GM12878 (cell line): ENCODE measurements around the gene RANGAP1. TPM values are rescaled to one million over a fixed set of nuclear protein-coding genes. Genes with fewer than 3 reads are reported as not detected.

Experiments
- CREB1 ChIP-seq: IDR thresholded peaks from 2 replicates; pipeline ENCODE4 v1.6.1; 2012; ENCODE audit warnings: low read depth, mild to moderate bottlenecking, inconsistent platforms
- EGR1 ChIP-seq, 2 experiments: IDR thresholded peaks; 1 replicate in 1 of 2; 2 replicates in 1 of 2; pipeline ENCODE4 v1.6.1; 2011 to 2012; ENCODE audit warnings: low read depth in 2 of 2, low read length in 2 of 2, borderline replicate concordance in 1 of 2, mild to moderate bottlenecking in 1 of 2, moderate library complexity in 1 of 2
- IKZF2 ChIP-seq, 2 experiments: fragments of 450-650 bp; IDR thresholded peaks; 2 replicates each; pipeline ENCODE4 v1.6.1; 2017; ENCODE audit warnings: mild to moderate bottlenecking in 2 of 2, moderate library complexity in 2 of 2
- MEF2B ChIP-seq: fragments of 450-650 bp; IDR thresholded peaks from 2 replicates; pipeline ENCODE4 v1.6.1; 2018; ENCODE audit warnings: mild to moderate bottlenecking, moderate library complexity; ENCODE audit not compliant: partially characterized antibody, poor library complexity, severe bottlenecking
- MYB ChIP-seq: fragments of 150-350 bp; IDR thresholded peaks from 2 replicates; pipeline ENCODE4 v1.6.1; 2014; ENCODE audit warnings: mild to moderate bottlenecking, low read depth, low read length, borderline replicate concordance
- RELA ChIP-seq: fragments of 450-650 bp; IDR thresholded peaks from 2 replicates; pipeline ENCODE4 v1.8.0; 2014; ENCODE audit warnings: borderline replicate concordance; ENCODE audit not compliant: partially characterized antibody
- SIN3A ChIP-seq: IDR thresholded peaks from 2 replicates; pipeline ENCODE4 v1.6.1; 2012; ENCODE audit warnings: low read depth, low read length, improper control_type of control experiment
- SMAD1 ChIP-seq: fragments of 450-650 bp; IDR thresholded peaks from 2 replicates; pipeline ENCODE4 v1.6.1; 2018; ENCODE audit warnings: mild to moderate bottlenecking, low read depth; ENCODE audit not compliant: partially characterized antibody
- SRF ChIP-seq, 2 experiments: IDR thresholded peaks; 2 replicates each; pipeline ENCODE4 v1.6.1; 2011; ENCODE audit warnings: low read depth in 2 of 2, low read length in 2 of 2, mild to moderate bottlenecking in 1 of 2, moderate library complexity in 1 of 2
- TCF12 ChIP-seq: IDR thresholded peaks from 2 replicates; pipeline ENCODE4 v1.6.1; 2011; ENCODE audit warnings: low read depth, mild to moderate bottlenecking, low read length
- WRNIP1 ChIP-seq: IDR thresholded peaks from 2 replicates; pipeline ENCODE4 v1.6.1; 2011; ENCODE audit warnings: low read depth, low read length, improper control_type of control experiment, borderline replicate concordance
- ZNF217 ChIP-seq: fragments of 450-650 bp; IDR thresholded peaks from 2 replicates; pipeline ENCODE4 v1.6.1; 2017; ENCODE audit warnings: antibody characterized with exemption, mild to moderate bottlenecking
- ZZZ3 ChIP-seq: IDR thresholded peaks from 2 replicates; pipeline ENCODE4 v1.6.1; 2011; ENCODE audit warnings: low read depth; ENCODE audit not compliant: control insufficient read depth, insufficient read length
- polyA plus RNA-seq, 11 experiments: library from polyadenylated mRNA; depleted of rRNA in 4 of 11; unstranded in 6 of 11; stranded (reverse) in 5 of 11; fragments of >200 nt; fragmentation: Nextera tagmentation in 4 of 11; fragmentation: Illumina TruSeq in 1 of 11; extraction: Ambion mirVana in 4 of 11; extraction: Trizol in 1 of 11; gene quantifications; 1 replicate in 1 of 11; 2 replicates in 10 of 11; pipeline versions ENCODE4 v1.2.1 to v1.2.3, GENCODE V29; 2011 to 2016; ENCODE audit warnings: inconsistent platforms in 2 of 11, missing spikeins in 2 of 11, low read depth in 1 of 11
- total RNA-seq, 4 experiments: library from RNA; depleted of rRNA in 3 of 4; stranded (reverse); fragments of >200 nt in 3 of 4; fragmentation: Illumina TruSeq in 1 of 4; extraction: Trizol in 1 of 4; gene quantifications; 2 replicates each; pipeline versions ENCODE4 v1.2.1 to v1.2.3, GENCODE V29; 2013 to 2021
- TF ChIP-seq, protein P1 (sequence below): IDR thresholded peaks from 2 replicates; pipeline ENCODE4 v1.6.1; 2012; ENCODE audit warnings: low read depth, low read length, improper control_type of control experiment
- TF ChIP-seq, protein P2 (sequence below): fragments of 450-650 bp; formaldehyde crosslinking; IDR thresholded peaks from 2 replicates; pipeline ENCODE4 v1.5.0; 2022; ENCODE audit warnings: mild to moderate bottlenecking, missing genetic modification characterization
- TF ChIP-seq, protein P3 (sequence below): IDR thresholded peaks from 2 replicates; pipeline ENCODE4 v1.6.1; 2011; ENCODE audit warnings: borderline replicate concordance, low read depth, mild to moderate bottlenecking, moderate library complexity, low read length; ENCODE audit not compliant: insufficient read depth, poor library complexity, severe bottlenecking

The RANGAP1 gene
- total and polyA plus RNA-seq, 10 of the 15 experiments (the other 5 are each of a cell fraction or from before 2014, with no cell fraction given) = 2.5 to 109 (median 60.2) TPM

DNA sequence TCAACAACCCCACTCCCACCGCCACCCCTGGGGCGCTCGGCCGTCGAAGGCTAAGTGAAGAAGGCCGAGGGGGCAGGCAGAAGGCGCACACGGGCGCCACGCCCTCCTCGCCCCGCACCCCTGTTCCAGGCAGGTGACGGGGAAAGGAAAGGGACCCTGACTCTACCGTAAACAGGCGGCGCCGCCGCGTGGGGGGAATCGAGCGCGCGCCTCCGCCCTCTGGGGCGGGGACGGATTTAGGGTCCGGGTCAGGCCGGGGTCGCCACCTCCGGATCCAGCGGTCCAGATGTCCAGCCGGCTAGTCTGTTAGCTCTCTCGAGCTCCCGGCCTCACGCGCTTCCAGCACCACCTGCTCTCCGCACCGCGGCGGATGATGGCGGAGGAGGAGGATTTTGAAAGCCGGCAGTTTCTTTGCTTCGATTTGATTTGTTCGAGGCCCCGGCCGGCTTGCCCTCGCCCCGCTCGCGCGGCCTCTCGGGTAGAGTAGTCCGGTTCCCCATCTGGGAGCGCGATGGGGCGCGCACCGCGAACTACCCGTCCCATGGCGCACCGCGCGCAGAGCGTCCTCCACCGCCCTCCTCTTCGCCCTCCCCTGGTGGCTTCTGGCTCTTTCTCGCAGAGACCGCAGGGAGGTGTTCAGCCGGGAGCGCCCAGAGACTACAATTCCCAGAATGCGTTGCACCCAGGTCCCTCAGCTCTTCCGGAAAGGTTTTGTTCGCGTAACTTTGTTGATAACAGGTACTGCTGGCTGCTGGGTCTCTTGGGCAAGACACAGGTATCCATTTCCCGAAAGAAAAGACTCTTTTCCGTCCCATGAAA lies at the start of gene RANGAP1 (continued):
- TF ChIP-seq SMAD1 (peak; percentile 72), MYB (0 out of 2 replicates have a peak, but pooled peaks have one; percentile 26), EGR1 (IDR thresholded peaks at IDR 0.05; ENCODE audit: borderline replicate concordance in 1 of 2, low read depth in 2 of 2, low read length in 2 of 2) (peak in 1 of 2 experiments; percentile 9; a peak in 1 of 3 replicates), MEF2B (no peak), ZNF217 (no peak), IKZF2 (IDR thresholded peaks at IDR 0.05) (no peak), SIN3A (peak; percentile 94), WRNIP1 (0 out of 2 replicates have a peak, but pooled peaks have one; percentile 34), SRF (IDR thresholded peaks at IDR 0.05; ENCODE audit: low read depth in 2 of 2, low read length in 2 of 2) (peak in 1 of 2 experiments; percentile 39; a peak in 1 of 4 replicates), CREB1 (peak; percentile 82), RELA (peak; percentile 24), TCF12 (no peak; the same call in 1 of the 2 replicates), ZZZ3 (no peak)
- TF ChIP-seq, protein P1, sequence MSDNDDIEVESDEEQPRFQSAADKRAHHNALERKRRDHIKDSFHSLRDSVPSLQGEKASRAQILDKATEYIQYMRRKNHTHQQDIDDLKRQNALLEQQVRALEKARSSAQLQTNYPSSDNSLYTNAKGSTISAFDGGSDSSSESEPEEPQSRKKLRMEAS = peak; percentile 90; the same call in 1 of the 2 replicates
- TF ChIP-seq, protein P2, sequence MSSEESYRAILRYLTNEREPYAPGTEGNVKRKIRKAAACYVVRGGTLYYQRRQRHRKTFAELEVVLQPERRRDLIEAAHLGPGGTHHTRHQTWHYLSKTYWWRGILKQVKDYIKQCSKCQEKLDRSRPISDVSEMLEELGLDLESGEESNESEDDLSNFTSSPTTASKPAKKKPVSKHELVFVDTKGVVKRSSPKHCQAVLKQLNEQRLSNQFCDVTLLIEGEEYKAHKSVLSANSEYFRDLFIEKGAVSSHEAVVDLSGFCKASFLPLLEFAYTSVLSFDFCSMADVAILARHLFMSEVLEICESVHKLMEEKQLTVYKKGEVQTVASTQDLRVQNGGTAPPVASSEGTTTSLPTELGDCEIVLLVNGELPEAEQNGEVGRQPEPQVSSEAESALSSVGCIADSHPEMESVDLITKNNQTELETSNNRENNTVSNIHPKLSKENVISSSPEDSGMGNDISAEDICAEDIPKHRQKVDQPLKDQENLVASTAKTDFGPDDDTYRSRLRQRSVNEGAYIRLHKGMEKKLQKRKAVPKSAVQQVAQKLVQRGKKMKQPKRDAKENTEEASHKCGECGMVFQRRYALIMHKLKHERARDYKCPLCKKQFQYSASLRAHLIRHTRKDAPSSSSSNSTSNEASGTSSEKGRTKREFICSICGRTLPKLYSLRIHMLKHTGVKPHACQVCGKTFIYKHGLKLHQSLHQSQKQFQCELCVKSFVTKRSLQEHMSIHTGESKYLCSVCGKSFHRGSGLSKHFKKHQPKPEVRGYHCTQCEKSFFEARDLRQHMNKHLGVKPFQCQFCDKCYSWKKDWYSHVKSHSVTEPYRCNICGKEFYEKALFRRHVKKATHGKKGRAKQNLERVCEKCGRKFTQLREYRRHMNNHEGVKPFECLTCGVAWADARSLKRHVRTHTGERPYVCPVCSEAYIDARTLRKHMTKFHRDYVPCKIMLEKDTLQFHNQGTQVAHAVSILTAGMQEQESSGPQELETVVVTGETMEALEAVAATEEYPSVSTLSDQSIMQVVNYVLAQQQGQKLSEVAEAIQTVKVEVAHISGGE (CRISPR knock-in tag) = no peak
- TF ChIP-seq, protein P3, sequence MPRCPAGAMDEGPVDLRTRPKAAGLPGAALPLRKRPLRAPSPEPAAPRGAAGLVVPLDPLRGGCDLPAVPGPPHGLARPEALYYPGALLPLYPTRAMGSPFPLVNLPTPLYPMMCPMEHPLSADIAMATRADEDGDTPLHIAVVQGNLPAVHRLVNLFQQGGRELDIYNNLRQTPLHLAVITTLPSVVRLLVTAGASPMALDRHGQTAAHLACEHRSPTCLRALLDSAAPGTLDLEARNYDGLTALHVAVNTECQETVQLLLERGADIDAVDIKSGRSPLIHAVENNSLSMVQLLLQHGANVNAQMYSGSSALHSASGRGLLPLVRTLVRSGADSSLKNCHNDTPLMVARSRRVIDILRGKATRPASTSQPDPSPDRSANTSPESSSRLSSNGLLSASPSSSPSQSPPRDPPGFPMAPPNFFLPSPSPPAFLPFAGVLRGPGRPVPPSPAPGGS = no peak
